LHCN-M2 (cell line): ENCODE measurements around the gene TPRN. TPM values are rescaled to one million over a fixed set of nuclear protein-coding genes. Genes with fewer than 3 reads are reported as not detected.

Source experiments
- DNase-seq: peaks from one replicate; pipeline ENCODE4 v3.0.0-alpha.2; 2012; ENCODE audit warnings: low read depth
- total RNA-seq: library from RNA; depleted of rRNA; stranded (reverse); fragments of >200 nt; gene quantifications from 2 replicates; pipeline ENCODE4 v1.2.3, GENCODE V29; 2014

Gene TPRN
- total RNA-seq, 1 experiment from 2014 or later: 10.7 TPM

GRCh38 chr9:137213160-137214060 is 12.9 kb upstream of the TPRN start:
- no peak for DNase-seq

GRCh38 chr9:137212520-137212919 is 12.0 kb upstream of the TPRN start:
- DNase-seq: no peak

- no peak for DNase-seq
Measured at GRCh38 chr9:137211532-137211931, 11.0 kb upstream of the TPRN start.

- no peak for DNase-seq
Measured at GRCh38 chr9:137206602-137207001, 6.1 kb upstream of the TPRN start.

GRCh38 chr9:137205126-137206069 is 4.9 kb upstream of the TPRN start, which contains the start of the genes NDOR1 and TMEM203:
TSS of gene NDOR1 (plus strand) at chr9:137205700. CDS start at chr9:137205778, 78 bp downstream.
TSS of gene TMEM203 (minus strand) at chr9:137205648. CDS start at chr9:137205414, 234 bp downstream.
- peak; percentile 82 for DNase-seq

- DNase-seq: no peak
Measured at GRCh38 chr9:137204731-137205125, 4.2 kb upstream of the TPRN start.

- no peak for DNase-seq
Measured at GRCh38 chr9:137202966-137203365, 2.4 kb upstream of the TPRN start.

- no peak for DNase-seq
Measured at GRCh38 chr9:137201205-137201868, 796 bp upstream of the TPRN start.

GRCh38 chr9:137199411-137200121 is 975 bp downstream of the TPRN start:
- no peak for DNase-seq

- DNase-seq: no peak
Measured at GRCh38 chr9:137198902-137199283, 1.6 kb downstream of the TPRN start.

GRCh38 chr9:137198051-137198901 is 2.3 kb downstream of the TPRN start:
- no peak for DNase-seq

GRCh38 chr9:137195525-137196220 is 4.9 kb downstream of the TPRN start:
- DNase-seq: no peak

- DNase-seq: no peak
Measured at GRCh38 chr9:137194909-137195308, 5.6 kb downstream of the TPRN start.

- DNase-seq: no peak
Measured at GRCh38 chr9:137194388-137194787, 6.2 kb downstream of the TPRN start.

- DNase-seq: no peak
Measured at GRCh38 chr9:137193771-137194170, 6.8 kb downstream of the TPRN start.

GRCh38 chr9:137192859-137193258 is 7.7 kb downstream of the TPRN start:
- DNase-seq: no peak

GRCh38 chr9:137192448-137192780 is 8.1 kb downstream of the TPRN start:
- no peak for DNase-seq

GRCh38 chr9:137191691-137192447 is 8.7 kb downstream of the TPRN start:
- no peak for DNase-seq

GRCh38 chr9:137191245-137191644 is 9.3 kb downstream of the TPRN start:
- DNase-seq: no peak
